Measurements from ENCODE around the gene UQCRHL. TPM values are rescaled to one million over a fixed set of nuclear protein-coding genes. Genes with fewer than 3 reads are reported as not detected.

Gene UQCRHL
- total RNA-seq, 4 donors from 2014 or later = 1.1 to 2.5 (median 1.4) TPM

- peak in 1 of 2 donors; percentile 2 for TF ChIP-seq EP300 (IDR thresholded peaks at IDR 0.05)
- TF ChIP-seq, protein P1, sequence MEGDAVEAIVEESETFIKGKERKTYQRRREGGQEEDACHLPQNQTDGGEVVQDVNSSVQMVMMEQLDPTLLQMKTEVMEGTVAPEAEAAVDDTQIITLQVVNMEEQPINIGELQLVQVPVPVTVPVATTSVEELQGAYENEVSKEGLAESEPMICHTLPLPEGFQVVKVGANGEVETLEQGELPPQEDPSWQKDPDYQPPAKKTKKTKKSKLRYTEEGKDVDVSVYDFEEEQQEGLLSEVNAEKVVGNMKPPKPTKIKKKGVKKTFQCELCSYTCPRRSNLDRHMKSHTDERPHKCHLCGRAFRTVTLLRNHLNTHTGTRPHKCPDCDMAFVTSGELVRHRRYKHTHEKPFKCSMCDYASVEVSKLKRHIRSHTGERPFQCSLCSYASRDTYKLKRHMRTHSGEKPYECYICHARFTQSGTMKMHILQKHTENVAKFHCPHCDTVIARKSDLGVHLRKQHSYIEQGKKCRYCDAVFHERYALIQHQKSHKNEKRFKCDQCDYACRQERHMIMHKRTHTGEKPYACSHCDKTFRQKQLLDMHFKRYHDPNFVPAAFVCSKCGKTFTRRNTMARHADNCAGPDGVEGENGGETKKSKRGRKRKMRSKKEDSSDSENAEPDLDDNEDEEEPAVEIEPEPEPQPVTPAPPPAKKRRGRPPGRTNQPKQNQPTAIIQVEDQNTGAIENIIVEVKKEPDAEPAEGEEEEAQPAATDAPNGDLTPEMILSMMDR (IDR thresholded peaks at IDR 0.05) = no peak
- Histone ChIP-seq H3K9me3 (no peaks in the 10 kb centered on the region), H3K27ac (peak overlapping the region in 2 of 4 donors; percentile 40 to 55), H3K4me1 (peaks cover 0 to 11% (median 0%) of the 10 kb centered on the region in 4 donors), H3K36me3 (peaks cover 0 to 7% (median 0%) of the 10 kb centered on the region in 3 donors), H3K27me3 (no peaks in the 10 kb centered on the region), H3K4me3 (no peak overlapping the region)
- DNase-seq (ENCODE audit: low spot score in 2 of 2) = peak in 1 of 2 donors; percentile 30
- WGBS, 2 donors = 77 to 81% methylated on average over 10 of the region's 10 CpGs
Measured at GRCh38 chr1:15786581-15786980, 20.9 kb downstream of the UQCRHL start.

DNA sequence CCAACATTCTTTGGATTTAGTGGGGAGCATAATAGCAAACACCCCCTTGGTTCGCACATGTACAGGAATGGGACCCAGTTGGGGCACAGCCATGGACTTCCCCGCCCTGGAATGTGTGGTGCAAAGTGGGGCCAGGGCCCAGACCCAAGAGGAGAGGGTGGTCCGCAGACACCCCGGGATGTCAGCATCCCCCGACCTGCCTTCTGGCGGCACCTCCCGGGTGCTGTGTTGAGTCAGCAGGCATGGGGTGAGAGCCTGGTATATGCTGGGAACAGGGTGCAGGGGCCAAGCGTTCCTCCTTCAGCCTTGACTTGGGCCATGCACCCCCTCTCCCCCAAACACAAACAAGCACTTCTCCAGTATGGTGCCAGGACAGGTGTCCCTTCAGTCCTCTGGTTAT, 21.8 kb downstream of the UQCRHL start:
- H3K36me3 ChIP-seq = peaks cover 0 to 7% (median 0%) of the 10 kb centered on the region in 3 donors

DNA sequence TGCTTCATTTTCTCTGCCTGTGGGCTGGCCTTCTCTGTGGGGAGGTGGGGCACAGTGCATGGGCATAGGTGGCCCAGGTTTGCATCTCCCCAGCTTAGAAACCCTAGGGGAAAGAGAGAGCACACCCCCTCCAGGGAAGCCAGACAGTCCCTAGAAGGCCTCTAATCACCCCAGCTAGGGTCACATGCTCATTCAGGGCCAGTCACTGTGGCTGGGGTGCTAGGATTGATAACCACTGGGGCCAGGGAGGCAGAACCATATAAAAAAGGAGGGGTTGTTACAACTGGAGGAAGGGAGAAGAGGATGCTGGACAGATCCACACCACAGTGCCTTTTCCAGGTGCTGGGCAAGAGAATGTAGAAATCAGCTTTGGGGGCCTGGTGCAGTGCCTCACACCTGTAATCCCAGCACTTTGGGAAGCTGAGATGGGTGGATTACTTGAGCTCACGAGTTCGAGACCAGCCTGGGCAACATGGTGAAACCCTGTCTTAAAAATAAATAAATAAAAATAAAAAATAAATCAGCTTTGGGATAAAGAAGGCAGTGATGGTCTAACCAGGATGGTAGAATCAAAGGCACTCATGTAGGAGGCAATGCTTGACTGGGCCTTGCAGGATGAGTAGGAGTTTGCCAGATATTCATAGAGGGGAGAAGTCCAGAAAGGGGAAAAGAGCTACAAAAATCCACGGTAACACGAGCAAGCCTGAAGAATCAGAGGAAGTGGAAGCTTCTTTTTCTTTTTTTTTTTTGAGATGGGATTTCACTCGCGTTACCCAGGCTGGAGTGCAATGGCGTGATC, 29.3 kb downstream of the UQCRHL start:
- no peak for DNase-seq (ENCODE audit: low spot score in 2 of 2)
- TF ChIP-seq EP300 (IDR thresholded peaks at IDR 0.05) (no peak), POLR2A (IDR thresholded peaks at IDR 0.05) (no peak)
- TF ChIP-seq, protein P1 (IDR thresholded peaks at IDR 0.05) = no peak
- Histone ChIP-seq H3K27ac (no peak overlapping the region), H3K9me3 (no peaks in the 10 kb centered on the region), H3K27me3 (no peaks in the 10 kb centered on the region), H3K4me1 (no peaks in the 10 kb centered on the region), H3K4me3 (no peak overlapping the region), H3K36me3 (peaks cover 0 to 16% (median 0%) of the 10 kb centered on the region in 3 donors)
- 85 to 93% methylated on average over 7 of the region's 7 CpGs for WGBS, 2 donors

More for the DNA sequence above, 21.8 kb downstream of the UQCRHL start:
- TF ChIP-seq POLR2A (IDR thresholded peaks at IDR 0.05) (no peak), EP300 (IDR thresholded peaks at IDR 0.05) (no peak)
- TF ChIP-seq, protein P1 (IDR thresholded peaks at IDR 0.05) = no peak
- 91 to 100% methylated on average over 3 to 8 of the region's 8 CpGs for WGBS, 2 donors
- Histone ChIP-seq H3K27ac (peak overlapping the region in 1 of 4 donors; percentile 40), H3K27me3 (no peaks in the 10 kb centered on the region), H3K4me3 (no peak overlapping the region), H3K4me1 (peaks cover 0 to 11% (median 0%) of the 10 kb centered on the region in 4 donors), H3K9me3 (no peaks in the 10 kb centered on the region)
- no peak for DNase-seq (ENCODE audit: low spot score in 2 of 2)

GRCh38 chr1:15775706-15776105, 31.7 kb downstream of the UQCRHL start:
- 69 to 75% methylated on average over 2 of the region's 2 CpGs for WGBS, 2 donors
- H3K27ac ChIP-seq = no peak overlapping the region
- no peak overlapping the region for H3K4me3 ChIP-seq
- H3K27me3 ChIP-seq = no peaks in the 10 kb centered on the region
- no peak for DNase-seq (ENCODE audit: low spot score in 2 of 2)
- H3K36me3 ChIP-seq = peaks cover 0 to 25% (median 0%) of the 10 kb centered on the region in 3 donors
- H3K9me3 ChIP-seq = no peaks in the 10 kb centered on the region
- no peaks in the 10 kb centered on the region for H3K4me1 ChIP-seq
- TF ChIP-seq, protein P1 (IDR thresholded peaks at IDR 0.05) = no peak
- TF ChIP-seq POLR2A (IDR thresholded peaks at IDR 0.05) = no peak
- TF ChIP-seq EP300 (IDR thresholded peaks at IDR 0.05) = no peak

GRCh38 chr1:15771836-15772515, 35.5 kb downstream of the UQCRHL start:
- no peaks in the 10 kb centered on the region for H3K9me3 ChIP-seq
- H3K4me1 ChIP-seq = no peaks in the 10 kb centered on the region
- no peak for DNase-seq (ENCODE audit: low spot score in 2 of 2)
- H3K36me3 ChIP-seq = peaks cover 0 to 19% (median 0%) of the 10 kb centered on the region in 3 donors
- H3K27ac ChIP-seq = no peak overlapping the region
- no peak overlapping the region for H3K4me3 ChIP-seq
- TF ChIP-seq POLR2A (IDR thresholded peaks at IDR 0.05) = no peak
- no peak for TF ChIP-seq EP300 (IDR thresholded peaks at IDR 0.05)
- TF ChIP-seq, protein P1 (IDR thresholded peaks at IDR 0.05) = no peak
- 64 to 75% methylated on average over 6 of the region's 6 CpGs for WGBS, 2 donors
- H3K27me3 ChIP-seq = no peaks in the 10 kb centered on the region
